Measurements from ENCODE around the gene PIGL.
"Not testable (repeated sequence)": the region's sequence is repeated elsewhere in the genome, so short reads cannot be mapped to it uniquely, and the experiment has no call there.

Gene PIGL

GRCh38 chr17:16312061-16312460 is 95.1 kb downstream of the PIGL start:
- not testable (repeated sequence) for DNase-seq (ENCODE audit: low spot score)

- no peak for DNase-seq (ENCODE audit: low spot score)
Measured at GRCh38 chr17:16313139-16314090, 96.4 kb downstream of the PIGL start.

GRCh38 chr17:16314189-16314588 is 97.2 kb downstream of the PIGL start:
- no peak for DNase-seq (ENCODE audit: low spot score)

- DNase-seq (ENCODE audit: low spot score) = no peak
Measured at GRCh38 chr17:16314859-16315258, 97.8 kb downstream of the PIGL start.

GRCh38 chr17:16319969-16320368 is 103.0 kb downstream of the PIGL start:
- no peak for DNase-seq (ENCODE audit: low spot score)

- no peak for DNase-seq (ENCODE audit: low spot score)
Measured at GRCh38 chr17:16322636-16323035, 105.6 kb downstream of the PIGL start.

GRCh38 chr17:16325964-16326363 is 109.0 kb downstream of the PIGL start:
- no peak for DNase-seq (ENCODE audit: low spot score)

- no peak for DNase-seq (ENCODE audit: low spot score)
Measured at GRCh38 chr17:16327018-16327417, 110.0 kb downstream of the PIGL start.

- DNase-seq (ENCODE audit: low spot score) = no peak
Measured at GRCh38 chr17:16328997-16329396, 112.0 kb downstream of the PIGL start.

GRCh38 chr17:16329519-16330271 is 112.7 kb downstream of the PIGL start:
- DNase-seq (ENCODE audit: low spot score) = no peak

- DNase-seq (ENCODE audit: low spot score) = no peak
Measured at GRCh38 chr17:16338391-16338790, 121.4 kb downstream of the PIGL start.

GRCh38 chr17:16339402-16339801 is 122.4 kb downstream of the PIGL start:
- no peak for DNase-seq (ENCODE audit: low spot score)

GRCh38 chr17:16339959-16340358 is 122.9 kb downstream of the PIGL start:
- no peak for DNase-seq (ENCODE audit: low spot score)

GRCh38 chr17:16342979-16343378 is 126.0 kb downstream of the PIGL start:
- no peak for DNase-seq (ENCODE audit: low spot score)

GRCh38 chr17:16343569-16343968 is 126.6 kb downstream of the PIGL start:
- DNase-seq (ENCODE audit: low spot score) = no peak

GRCh38 chr17:16345565-16345964 is 128.6 kb downstream of the PIGL start:
- no peak for DNase-seq (ENCODE audit: low spot score)

- DNase-seq (ENCODE audit: low spot score) = no peak
Measured at GRCh38 chr17:16346721-16347271, 129.8 kb downstream of the PIGL start.

GRCh38 chr17:16348586-16348985 is 131.6 kb downstream of the PIGL start:
- DNase-seq (ENCODE audit: low spot score) = no peak

GRCh38 chr17:16349431-16349830 is 132.4 kb downstream of the PIGL start:
- DNase-seq (ENCODE audit: low spot score) = no peak

GRCh38 chr17:16351831-16352230 is 134.8 kb downstream of the PIGL start:
- DNase-seq (ENCODE audit: low spot score) = no peak

GRCh38 chr17:16352303-16352666 is 135.3 kb downstream of the PIGL start:
- peak; percentile 10 for DNase-seq (ENCODE audit: low spot score)

GRCh38 chr17:16352667-16353316 is 135.8 kb downstream of the PIGL start:
- no peak for DNase-seq (ENCODE audit: low spot score)
